HG03175 (cell line): ENCODE measurements around the gene MBOAT1.
"Not testable (repeated sequence)": the region's sequence is repeated elsewhere in the genome, so short reads cannot be mapped to it uniquely, and the experiment has no call there.

ENCODE experiments used
- ATAC-seq: cut with Tn5 transposase; IDR thresholded peaks from one replicate; pipeline ENCODE4 v1.9.1; 2021; ENCODE audit warnings: mild to moderate bottlenecking, moderate library complexity; ENCODE audit not compliant: unreplicated experiment

Gene MBOAT1

GRCh38 chr6:20203561-20204511 is 8.4 kb downstream of the MBOAT1 start:
- no peak for ATAC-seq

- ATAC-seq, result no peak
Observed at GRCh38 chr6:20202699-20203302, 9.5 kb downstream of the MBOAT1 start.

GRCh38 chr6:20202324-20202658 is 10.0 kb downstream of the MBOAT1 start:
- ATAC-seq, result peak; percentile 28

- ATAC-seq, result no peak
Observed at GRCh38 chr6:20200761-20201630, 11.3 kb downstream of the MBOAT1 start.

- ATAC-seq, result no peak
Observed at GRCh38 chr6:20198775-20199174, 13.5 kb downstream of the MBOAT1 start.

- no peak for ATAC-seq
Observed at GRCh38 chr6:20198156-20198774, 14.0 kb downstream of the MBOAT1 start.

GRCh38 chr6:20197251-20197650 is 15.0 kb downstream of the MBOAT1 start:
- no peak for ATAC-seq

GRCh38 chr6:20192625-20193024 is 19.6 kb downstream of the MBOAT1 start:
- no peak for ATAC-seq

- ATAC-seq, result no peak
Observed at GRCh38 chr6:20191992-20192391, 20.3 kb downstream of the MBOAT1 start.

GRCh38 chr6:20188630-20189075 is 23.6 kb downstream of the MBOAT1 start:
- no peak for ATAC-seq

GRCh38 chr6:20186981-20187380 is 25.3 kb downstream of the MBOAT1 start:
- no peak for ATAC-seq

GRCh38 chr6:20183706-20184105 is 28.6 kb downstream of the MBOAT1 start:
- ATAC-seq, result no peak

- no peak for ATAC-seq
Observed at GRCh38 chr6:20182926-20183521, 29.2 kb downstream of the MBOAT1 start.

- ATAC-seq, result no peak
Observed at GRCh38 chr6:20182069-20182468, 30.2 kb downstream of the MBOAT1 start.

GRCh38 chr6:20180935-20181334 is 31.3 kb downstream of the MBOAT1 start:
- ATAC-seq, result peak; percentile 65

GRCh38 chr6:20179287-20180045 is 32.8 kb downstream of the MBOAT1 start:
- ATAC-seq, result not testable (repeated sequence)

GRCh38 chr6:20178327-20178726 is 33.9 kb downstream of the MBOAT1 start:
- no peak for ATAC-seq

- ATAC-seq, result no peak
Observed at GRCh38 chr6:20175810-20176410, 36.4 kb downstream of the MBOAT1 start.
